ENCODE data around the gene CCDC180. TPM values are rescaled to one million over a fixed set of nuclear protein-coding genes. Genes with fewer than 3 reads are reported as not detected.
A peak's percentile ranks its signal among the peaks of the same experiment; 100 is the strongest.
"Not testable (repeated sequence)": the region's sequence is repeated elsewhere in the genome, so short reads cannot be mapped to it uniquely, and the experiment has no call there.

Gene CCDC180
- total RNA-seq, 1 donor from 2014 or later, result 13.0 TPM

GRCh38 chr9:97310896-97311295 lies 3.4 kb downstream of the CCDC180 start:
- DNase-seq (ENCODE audit: low spot score), result no peak

GRCh38 chr9:97311798-97312500 lies 4.5 kb downstream of the CCDC180 start:
- DNase-seq (ENCODE audit: low spot score), result no peak

GRCh38 chr9:97312556-97312955 lies 5.1 kb downstream of the CCDC180 start:
- no peak for DNase-seq (ENCODE audit: low spot score)

- DNase-seq (ENCODE audit: low spot score), result no peak
These were observed 5.8 kb downstream of the CCDC180 start for GRCh38 chr9:97313243-97313642.

- no peak for DNase-seq (ENCODE audit: low spot score)
These were observed 6.3 kb downstream of the CCDC180 start for GRCh38 chr9:97313746-97314145.

GRCh38 chr9:97314503-97314902 lies 7.0 kb downstream of the CCDC180 start:
- DNase-seq (ENCODE audit: low spot score), result no peak

GRCh38 chr9:97315550-97315949 lies 8.1 kb downstream of the CCDC180 start:
- peak; percentile 95 for DNase-seq (ENCODE audit: low spot score)

GRCh38 chr9:97316904-97317303 lies 9.4 kb downstream of the CCDC180 start:
- no peak for DNase-seq (ENCODE audit: low spot score)

- DNase-seq (ENCODE audit: low spot score), result no peak
These were observed 11.0 kb downstream of the CCDC180 start for GRCh38 chr9:97318433-97318832.

- DNase-seq (ENCODE audit: low spot score), result no peak
These were observed 11.9 kb downstream of the CCDC180 start for GRCh38 chr9:97319395-97319794.

GRCh38 chr9:97320080-97320642 lies 12.7 kb downstream of the CCDC180 start:
- DNase-seq (ENCODE audit: low spot score), result no peak

- no peak for DNase-seq (ENCODE audit: low spot score)
These were observed 13.8 kb downstream of the CCDC180 start for GRCh38 chr9:97321251-97321650.

GRCh38 chr9:97321691-97322090 lies 14.2 kb downstream of the CCDC180 start:
- peak; percentile 63 for DNase-seq (ENCODE audit: low spot score)

- DNase-seq (ENCODE audit: low spot score), result no peak
These were observed 14.6 kb downstream of the CCDC180 start for GRCh38 chr9:97322105-97322504.

GRCh38 chr9:97324954-97325353 lies 17.5 kb downstream of the CCDC180 start:
- DNase-seq (ENCODE audit: low spot score), result no peak

- DNase-seq (ENCODE audit: low spot score), result no peak
These were observed 20.1 kb downstream of the CCDC180 start for GRCh38 chr9:97327562-97327961.

GRCh38 chr9:97332993-97333392 lies 25.5 kb downstream of the CCDC180 start:
- no peak for DNase-seq (ENCODE audit: low spot score)

- DNase-seq (ENCODE audit: low spot score), result not testable (repeated sequence)
These were observed 28.2 kb downstream of the CCDC180 start for GRCh38 chr9:97335622-97336021.

- DNase-seq (ENCODE audit: low spot score), result no peak
These were observed 41.4 kb downstream of the CCDC180 start for GRCh38 chr9:97348871-97349270.

GRCh38 chr9:97349400-97349799 lies 41.9 kb downstream of the CCDC180 start:
- DNase-seq (ENCODE audit: low spot score), result no peak

GRCh38 chr9:97354637-97355036 lies 47.2 kb downstream of the CCDC180 start:
- no peak for DNase-seq (ENCODE audit: low spot score)

GRCh38 chr9:97357056-97357455 lies 49.6 kb downstream of the CCDC180 start:
- no peak for DNase-seq (ENCODE audit: low spot score)
